GM18511 (cell line): ENCODE measurements around the gene LY6G6F.
A peak's percentile ranks its signal among the peaks of the same experiment; 100 is the strongest.
"Not testable (repeated sequence)": the region's sequence is repeated elsewhere in the genome, so short reads cannot be mapped to it uniquely, and the experiment has no call there.

ENCODE experiments used
- ATAC-seq: cut with Tn5 transposase; IDR thresholded peaks from one replicate; pipeline ENCODE4 v1.9.1; 2021; ENCODE audit warnings: mild to moderate bottlenecking, moderate library complexity; ENCODE audit not compliant: unreplicated experiment

LY6G6F gene

DNA sequence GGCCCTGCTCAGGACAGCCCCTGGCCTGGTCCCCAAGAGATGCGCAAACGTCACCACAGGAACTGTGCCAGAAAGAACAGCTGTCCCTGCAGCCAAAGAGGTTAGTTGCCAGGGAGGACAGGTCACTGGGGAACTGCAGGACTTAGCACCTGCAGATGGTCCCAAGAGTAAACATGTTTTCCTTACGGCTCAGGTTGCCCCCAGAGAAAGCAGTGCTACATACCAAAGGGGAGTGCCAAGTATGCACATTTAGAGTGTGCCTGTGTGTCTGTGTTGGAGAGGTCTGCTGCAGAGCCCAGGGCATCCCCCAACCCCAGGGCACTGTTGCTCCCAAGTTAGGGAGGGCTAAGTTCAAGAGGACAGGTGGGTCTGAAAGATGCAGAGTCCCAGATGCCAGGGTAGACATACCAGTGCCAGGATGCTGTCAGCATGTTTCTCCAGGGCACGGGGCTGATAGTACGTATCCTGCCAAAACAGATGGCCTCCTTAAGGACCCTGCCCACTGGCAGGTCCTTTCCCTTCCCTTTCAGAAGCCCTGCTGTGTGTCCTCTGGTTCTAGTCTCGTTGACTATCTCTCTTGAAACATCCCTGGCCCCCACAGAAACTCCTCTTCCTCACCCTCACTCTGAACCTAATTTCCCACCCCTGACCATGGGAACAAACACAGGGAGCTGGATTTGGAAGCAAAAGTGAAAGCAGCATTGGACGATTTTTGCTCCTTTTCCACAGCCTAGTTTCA is 4.8 kb upstream of the LY6G6F start:
- no peak for ATAC-seq

DNA sequence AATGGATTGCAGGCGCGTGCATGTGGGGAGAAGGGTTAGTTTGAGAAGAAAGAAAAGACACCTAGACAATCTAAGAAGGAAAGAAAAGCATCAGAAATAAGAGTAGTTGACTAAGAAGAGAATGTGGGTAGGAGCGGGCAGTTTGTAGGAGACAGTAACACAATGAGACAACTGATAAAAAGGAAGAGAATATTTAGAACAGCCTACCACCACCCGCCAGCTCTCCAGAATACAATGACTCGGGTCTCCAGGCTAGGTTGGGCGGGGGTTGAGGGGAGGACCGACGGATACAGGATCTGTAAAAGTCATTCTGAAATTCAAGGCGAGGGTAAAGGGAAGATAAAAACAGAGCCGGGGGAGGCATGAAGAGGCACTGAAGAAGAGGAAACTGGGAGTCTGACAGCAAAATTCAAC is 4.3 kb upstream of the LY6G6F start:
- no peak for ATAC-seq

GRCh38 chr6:31702819-31703716 is 3.6 kb upstream of the LY6G6F start, which contains the start of gene ABHD16A:
TSS of gene ABHD16A (minus strand) at chr6:31703324. CDS start at chr6:31703281, 43 bp downstream.
- ATAC-seq = peak; percentile 89

DNA sequence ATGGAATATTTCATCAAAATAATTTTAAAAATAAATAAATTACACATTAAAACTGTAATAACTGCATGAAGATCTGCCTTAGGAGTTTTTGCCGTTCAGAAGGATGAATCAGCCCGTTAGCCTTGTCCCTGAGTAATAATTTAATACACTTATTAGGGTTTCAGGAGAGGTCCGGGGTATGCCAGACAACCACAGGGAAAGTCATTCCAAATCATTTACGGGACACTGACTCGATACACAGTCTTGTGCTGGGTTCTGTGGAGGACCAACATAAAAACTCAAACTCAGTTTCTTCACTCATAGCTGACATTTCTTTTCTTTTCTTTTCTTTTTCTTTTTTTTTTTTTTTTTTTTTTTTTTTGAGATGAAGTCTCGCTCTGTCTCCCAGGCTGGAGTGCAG is 735 bp upstream of the LY6G6F start:
- ATAC-seq = no peak

GRCh38 chr6:31707701-31708100 is 1.0 kb downstream of the LY6G6F start:
- ATAC-seq = no peak

DNA sequence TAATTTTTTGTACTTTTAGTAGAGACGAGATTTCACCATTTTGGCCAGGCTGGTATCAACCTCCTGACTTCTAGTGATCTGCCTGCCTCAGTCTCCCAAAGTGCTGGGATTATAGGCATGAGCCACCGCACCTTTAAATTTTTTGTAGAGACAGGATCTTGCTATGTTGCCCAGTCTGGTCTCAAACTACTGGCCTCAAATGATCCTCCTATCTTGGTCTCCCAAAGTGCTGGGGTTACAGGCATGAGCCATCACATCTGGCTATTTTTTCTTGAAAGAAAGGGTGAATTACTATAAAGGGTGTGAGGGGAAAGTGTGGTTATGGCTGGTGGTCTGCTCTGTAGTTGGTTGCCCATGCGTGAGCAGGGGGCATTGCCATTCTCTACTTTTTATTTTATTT is 1.6 kb downstream of the LY6G6F start:
- ATAC-seq = no peak

GRCh38 chr6:31709157-31709556 is 2.5 kb downstream of the LY6G6F start:
- ATAC-seq = not testable (repeated sequence)

GRCh38 chr6:31710523-31711219 is 4.0 kb downstream of the LY6G6F start:
- no peak for ATAC-seq

DNA sequence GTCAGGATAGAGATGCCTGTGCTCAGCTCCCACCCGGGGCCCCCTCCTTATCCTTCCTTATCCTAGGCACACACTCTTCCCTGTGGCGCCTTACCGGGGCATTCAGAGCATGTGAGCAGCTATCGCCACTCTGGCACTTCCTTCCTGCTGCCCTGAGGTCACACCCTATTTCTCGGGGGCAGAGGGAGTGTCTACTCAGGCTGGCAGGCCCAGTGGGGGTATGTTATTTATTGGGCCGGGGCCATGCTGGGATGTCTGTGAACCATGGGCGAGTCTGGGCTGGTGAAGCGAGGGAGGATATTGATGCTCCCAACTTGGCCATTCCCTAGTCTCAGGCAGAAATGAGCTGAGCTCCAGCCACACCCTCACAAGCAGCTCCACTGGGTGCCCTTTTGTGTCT is 4.6 kb downstream of the LY6G6F start:
- no peak for ATAC-seq

GRCh38 chr6:31712296-31712695 is 5.6 kb downstream of the LY6G6F start:
- ATAC-seq = no peak

- no peak for ATAC-seq
Measured at GRCh38 chr6:31713465-31713864, 6.8 kb downstream of the LY6G6F start.

DNA sequence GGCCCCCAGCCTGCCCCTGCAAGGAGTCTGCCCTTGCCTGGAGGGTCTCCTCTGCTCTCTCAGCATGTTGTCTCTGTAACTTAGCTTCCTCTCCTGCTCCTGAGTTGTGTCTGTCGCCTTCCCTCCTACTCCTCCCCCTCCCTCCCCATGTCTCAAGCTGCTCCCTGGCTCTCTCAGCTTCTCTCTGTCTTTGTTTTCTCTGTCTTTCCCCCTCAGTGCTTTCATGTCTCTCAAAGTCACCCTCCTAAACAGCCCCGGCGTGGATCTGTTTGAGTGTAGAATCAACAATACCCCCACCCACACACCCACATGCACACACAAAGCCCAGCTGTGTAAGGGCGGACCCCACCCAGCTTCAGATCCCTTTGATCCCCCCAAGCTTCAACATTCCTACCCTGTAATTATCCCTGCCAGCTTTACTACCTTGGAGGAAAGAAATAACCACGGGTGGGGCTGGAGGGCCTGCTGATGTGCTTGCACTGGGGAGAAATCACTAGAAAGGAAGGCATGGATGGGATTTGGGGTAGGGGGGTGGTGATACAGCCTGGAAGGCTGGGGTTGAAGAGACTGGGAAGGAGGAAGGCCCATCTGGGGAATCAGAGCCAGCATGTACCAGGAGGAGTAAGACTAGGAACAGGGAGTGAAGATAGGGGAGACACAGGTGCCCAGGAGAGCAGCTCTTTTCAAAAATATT is 7.5 kb downstream of the LY6G6F start:
- ATAC-seq = no peak

- no peak for ATAC-seq
Measured at GRCh38 chr6:31715022-31715958, 8.6 kb downstream of the LY6G6F start, which contains the start of gene LY6G6D. TSS of gene LY6G6D (plus strand) at chr6:31715348. CDS start at chr6:31715356, 8 bp downstream.

GRCh38 chr6:31717499-31718222 is 11.0 kb downstream of the LY6G6F start:
- ATAC-seq = no peak

- ATAC-seq = no peak
Measured at GRCh38 chr6:31718265-31718664, 11.6 kb downstream of the LY6G6F start.

GRCh38 chr6:31719001-31719400 is 12.3 kb downstream of the LY6G6F start:
- no peak for ATAC-seq

DNA sequence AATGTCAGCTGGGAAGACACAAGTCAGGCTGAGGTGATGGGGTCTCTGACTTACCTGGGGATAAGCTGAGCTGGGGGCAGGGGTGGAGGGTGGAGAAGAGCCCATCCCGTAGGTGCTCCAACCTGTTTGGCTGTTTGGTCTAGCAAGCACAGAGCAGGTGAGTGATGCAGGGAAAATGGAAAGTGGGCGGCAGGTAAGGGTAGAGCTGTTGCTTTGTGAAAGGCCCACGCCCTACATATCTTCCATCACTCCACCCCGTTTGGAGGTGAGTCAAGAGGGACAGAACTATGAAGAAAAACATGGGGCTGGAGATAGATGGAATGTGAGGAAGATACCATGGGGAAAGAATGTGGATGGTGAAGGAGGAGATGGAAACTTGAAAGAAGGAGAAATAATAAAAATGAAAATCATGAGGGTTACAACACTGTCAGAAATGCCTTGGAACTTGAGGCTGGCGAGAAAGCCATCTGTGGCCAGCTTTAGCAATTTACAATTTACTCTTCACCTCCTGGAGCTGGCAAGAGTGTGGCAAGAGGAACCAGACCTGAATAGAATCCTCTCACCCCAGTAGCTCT is 13.6 kb downstream of the LY6G6F start:
- no peak for ATAC-seq

- no peak for ATAC-seq
Measured at GRCh38 chr6:31721351-31722020, 14.8 kb downstream of the LY6G6F start, which contains the start of gene LY6G6C. TSS of gene LY6G6C (minus strand) at chr6:31721746. CDS start at chr6:31721679, 67 bp downstream.
